ENCODE measurements around the gene CBARP. TPM values are rescaled to one million over a fixed set of nuclear protein-coding genes. Genes with fewer than 3 reads are reported as not detected.
A peak's percentile ranks its signal among the peaks of the same experiment; 100 is the strongest.

The CBARP gene
- total and polyA plus RNA-seq, 9 of the 15 experiments (the other 6 are each of a cell fraction or from before 2014, with no cell fraction given): 0.03 to 8.9 (median 1.2) TPM; not detected in 1

DNA sequence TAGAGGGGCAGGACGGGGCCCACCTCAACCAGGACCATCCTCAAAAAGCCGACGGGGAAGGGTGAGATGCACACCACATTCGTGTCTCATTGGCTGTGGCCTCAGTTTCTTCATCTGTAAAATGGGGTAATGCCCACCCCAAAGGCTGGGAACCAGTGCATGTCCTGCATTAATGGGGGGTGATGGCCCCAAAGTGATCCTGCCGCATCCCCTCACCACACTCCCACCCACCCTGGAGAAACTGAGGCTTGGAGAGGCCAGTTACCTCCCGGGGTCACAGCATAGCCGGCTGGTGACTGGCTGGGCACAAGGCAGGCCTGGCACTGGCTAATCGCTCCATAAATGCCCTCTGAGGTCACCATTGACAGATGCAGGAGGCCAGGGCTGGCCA, 9.9 kb upstream of the CBARP start (continued):
- TF ChIP-seq SIN3B (IDR thresholded peaks at IDR 0.05; ENCODE audit: low read depth) (no peak), SNIP1 (IDR thresholded peaks at IDR 0.05; ENCODE audit: low read depth) (no peak), CBFA2T3 (IDR thresholded peaks at IDR 0.05) (no peak), NRF1 (conservative IDR thresholded peaks at IDR 0.05 in 1 of 2, IDR thresholded peaks at IDR 0.05 in 1 of 2) (no peak), GATAD2B (IDR thresholded peaks at IDR 0.05; ENCODE audit: borderline replicate concordance) (no peak), RBM25 (IDR thresholded peaks at IDR 0.05; ENCODE audit: low read depth, low read length, severe bottlenecking) (peak; percentile 96), BACH1 (tag; IDR thresholded peaks at IDR 0.05) (no peak), RBM17 (IDR thresholded peaks at IDR 0.05; ENCODE audit: borderline replicate concordance, low read depth, low read length) (no peak), MTF1 (CRISPR knock-in tag; IDR thresholded peaks at IDR 0.05; ENCODE audit: borderline replicate concordance) (no peak), ZBED1 (IDR thresholded peaks at IDR 0.05) (no peak), EHMT2 (IDR thresholded peaks at IDR 0.05) (no peak), MYC (IDR thresholded peaks at IDR 0.05; ENCODE audit: low read depth, low read length) (no peak), MYC (CRISPR knock-in tag; IDR thresholded peaks at IDR 0.05; ENCODE audit: borderline replicate concordance, low read depth) (no peak), ZC3H11A (IDR thresholded peaks at IDR 0.05; ENCODE audit: low read depth, low read length) (no peak), SMAD2 (IDR thresholded peaks at IDR 0.05; ENCODE audit: low read depth, low read length) (no peak), U2AF1 (optimal IDR thresholded peaks at IDR 0.05; ENCODE audit: low read depth, low read length) (no peak), ZNF316 (IDR thresholded peaks at IDR 0.05) (no peak), FOXM1 (IDR thresholded peaks at IDR 0.05; ENCODE audit: low read depth) (no peak), FOXM1 (CRISPR knock-in tag; IDR thresholded peaks at IDR 0.05; ENCODE audit: low read depth) (no peak; the same call in 1 of the 2 replicates), SMAD4 (CRISPR knock-in tag; conservative IDR thresholded peaks at IDR 0.05) (no peak), RBM34 (IDR thresholded peaks at IDR 0.05; ENCODE audit: borderline replicate concordance, insufficient read depth, low read length) (no peak), ADNP (tag; IDR thresholded peaks at IDR 0.05) (peak; percentile 100), MEIS2 (IDR thresholded peaks at IDR 0.05; ENCODE audit: partially characterized antibody) (no peak)
- TF ChIP-seq, protein P1, sequence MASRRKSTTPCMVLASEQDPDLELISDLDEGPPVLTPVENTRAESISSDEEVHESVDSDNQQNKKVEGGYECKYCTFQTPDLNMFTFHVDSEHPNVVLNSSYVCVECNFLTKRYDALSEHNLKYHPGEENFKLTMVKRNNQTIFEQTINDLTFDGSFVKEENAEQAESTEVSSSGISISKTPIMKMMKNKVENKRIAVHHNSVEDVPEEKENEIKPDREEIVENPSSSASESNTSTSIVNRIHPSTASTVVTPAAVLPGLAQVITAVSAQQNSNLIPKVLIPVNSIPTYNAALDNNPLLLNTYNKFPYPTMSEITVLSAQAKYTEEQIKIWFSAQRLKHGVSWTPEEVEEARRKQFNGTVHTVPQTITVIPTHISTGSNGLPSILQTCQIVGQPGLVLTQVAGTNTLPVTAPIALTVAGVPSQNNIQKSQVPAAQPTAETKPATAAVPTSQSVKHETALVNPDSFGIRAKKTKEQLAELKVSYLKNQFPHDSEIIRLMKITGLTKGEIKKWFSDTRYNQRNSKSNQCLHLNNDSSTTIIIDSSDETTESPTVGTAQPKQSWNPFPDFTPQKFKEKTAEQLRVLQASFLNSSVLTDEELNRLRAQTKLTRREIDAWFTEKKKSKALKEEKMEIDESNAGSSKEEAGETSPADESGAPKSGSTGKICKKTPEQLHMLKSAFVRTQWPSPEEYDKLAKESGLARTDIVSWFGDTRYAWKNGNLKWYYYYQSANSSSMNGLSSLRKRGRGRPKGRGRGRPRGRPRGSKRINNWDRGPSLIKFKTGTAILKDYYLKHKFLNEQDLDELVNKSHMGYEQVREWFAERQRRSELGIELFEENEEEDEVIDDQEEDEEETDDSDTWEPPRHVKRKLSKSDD (conservative IDR thresholded peaks at IDR 0.05; ENCODE audit: low read length): no peak
- TF ChIP-seq, protein P2, sequence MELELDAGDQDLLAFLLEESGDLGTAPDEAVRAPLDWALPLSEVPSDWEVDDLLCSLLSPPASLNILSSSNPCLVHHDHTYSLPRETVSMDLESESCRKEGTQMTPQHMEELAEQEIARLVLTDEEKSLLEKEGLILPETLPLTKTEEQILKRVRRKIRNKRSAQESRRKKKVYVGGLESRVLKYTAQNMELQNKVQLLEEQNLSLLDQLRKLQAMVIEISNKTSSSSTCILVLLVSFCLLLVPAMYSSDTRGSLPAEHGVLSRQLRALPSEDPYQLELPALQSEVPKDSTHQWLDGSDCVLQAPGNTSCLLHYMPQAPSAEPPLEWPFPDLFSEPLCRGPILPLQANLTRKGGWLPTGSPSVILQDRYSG (tag; conservative IDR thresholded peaks at IDR 0.05; ENCODE audit: low read depth): no peak
- TF ChIP-seq, protein P3, sequence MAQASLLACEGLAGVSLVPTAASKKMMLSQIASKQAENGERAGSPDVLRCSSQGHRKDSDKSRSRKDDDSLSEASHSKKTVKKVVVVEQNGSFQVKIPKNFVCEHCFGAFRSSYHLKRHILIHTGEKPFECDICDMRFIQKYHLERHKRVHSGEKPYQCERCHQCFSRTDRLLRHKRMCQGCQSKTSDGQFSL (CRISPR knock-in tag; IDR thresholded peaks at IDR 0.05): no peak
- TF ChIP-seq, protein P3 (tag; IDR thresholded peaks at IDR 0.05): no peak

All from K562 (cell line).